Activated CD8-positive, alpha-beta memory T cell treated with anti-CD3 and anti-CD28 coated beads, Interleukin-2, amount 10 ng/mL, durations not matched to agents 7 days and 5 days (primary cell): Measurements from ENCODE around the gene SEPTIN6. TPM values are rescaled to one million over a fixed set of nuclear protein-coding genes. Genes with fewer than 3 reads are reported as not detected.
A peak's percentile ranks its signal among the peaks of the same experiment; 100 is the strongest.

Experiments
- ATAC-seq: fragments of 150-1000 bp; cut with Tn5 transposase; one replicate; pipeline ENCODE4 v1.10.0; 2021; ENCODE audit warnings: moderate library complexity
- CTCF ChIA-PET: fragments of 350-600 bp; sonication (Branson Sonifier 250); formaldehyde crosslinking; loops from one replicate; lab custom pipeline; 2021; ENCODE audit warnings: antibody characterized with exemption; lab: Charles Lee
- DNase-seq: peaks from one replicate; pipeline ENCODE4 v3.0.0-alpha.2; 2020
- H3K27ac Mint-ChIP-seq: one replicate; pipeline ENCODE4 v1.8.0; 2021; ENCODE audit warnings: mild to moderate bottlenecking, mixed read lengths
- H3K27me3 Mint-ChIP-seq: one replicate; pipeline ENCODE4 v1.8.0; 2021; ENCODE audit warnings: mixed read lengths
- H3K36me3 Mint-ChIP-seq: one replicate; pipeline ENCODE4 v1.8.0; 2021; ENCODE audit warnings: mild to moderate bottlenecking, mixed read lengths
- H3K4me1 Mint-ChIP-seq: one replicate; pipeline ENCODE4 v1.8.0; 2021; ENCODE audit warnings: mixed read lengths
- H3K4me3 Mint-ChIP-seq: one replicate; pipeline ENCODE4 v1.8.0; 2021; ENCODE audit warnings: mild to moderate bottlenecking, moderate library complexity, mixed read lengths
- H3K9me3 Mint-ChIP-seq: one replicate; pipeline ENCODE4 v1.8.0; 2022; ENCODE audit warnings: low read depth, mixed read lengths
- total RNA-seq, 2 experiments: library from RNA; stranded (reverse); gene quantifications; one replicate each; pipeline ENCODE4 v1.2.3, GENCODE V29; 2021

The SEPTIN6 gene
- total RNA-seq = 100 to 1,000 TPM; 236 to 263 TPM

- peak within 1 kb of the TSS; percentile 99 for H3K27ac Mint-ChIP-seq
- CTCF ChIA-PET = interaction anchor here (0.7 to 6.0 kb wide), 16 partner anchors 9 to 210 kb away, joined by 3 to 47 read pairs (median 4); no protein-coding TSS in a partner anchor
- DNase-seq (peak; percentile 90), ATAC-seq (peak; percentile 66)
- H3K4me3 Mint-ChIP-seq = peak within 1 kb of the TSS; percentile 97
- no peaks in the 10 kb centered on the region for H3K27me3 Mint-ChIP-seq
- H3K36me3 Mint-ChIP-seq = peaks cover 18% of the 10 kb centered on the region
- H3K9me3 Mint-ChIP-seq = no peaks in the 10 kb centered on the region
- H3K4me1 Mint-ChIP-seq = peaks cover 19% of the 10 kb centered on the region
These were observed at the start of gene SEPTIN6 for GRCh38 chrX:119693040-119693995. SEPTIN6 (minus strand) TSS chrX:119693168; CDS start chrX:119693105, 63 bp downstream.

- Mint-ChIP-seq H3K4me3 (no peak overlapping the region), H3K27ac (no peak overlapping the region), H3K9me3 (no peaks in the 10 kb centered on the region), H3K27me3 (no peaks in the 10 kb centered on the region), H3K36me3 (no peaks in the 10 kb centered on the region), H3K4me1 (no peaks in the 10 kb centered on the region)
- CTCF ChIA-PET = interaction anchor here (0.8 to 1.0 kb wide), 2 partner anchors 9 to 20 kb away, joined by 3 read pairs; no protein-coding TSS in a partner anchor
- DNase-seq (no peak), ATAC-seq (no peak)
These were observed 45.8 kb upstream of the SEPTIN6 start for GRCh38 chrX:119738742-119739141.

- Mint-ChIP-seq H3K36me3 (no peaks in the 10 kb centered on the region), H3K27ac (no peak overlapping the region), H3K9me3 (no peaks in the 10 kb centered on the region), H3K27me3 (no peaks in the 10 kb centered on the region), H3K4me3 (no peak overlapping the region), H3K4me1 (no peaks in the 10 kb centered on the region)
- DNase-seq (no peak), ATAC-seq (no peak)
- CTCF ChIA-PET = interaction anchor here (1.1 to 1.4 kb wide), 3 partner anchors 9 to 220 kb away, joined by 3 to 4 read pairs (median 4); no protein-coding TSS in a partner anchor
These were observed 43.3 kb upstream of the SEPTIN6 start for GRCh38 chrX:119736206-119736764.

- CTCF ChIA-PET = interaction anchor here (1.1 to 1.4 kb wide), 3 partner anchors 8 to 219 kb away, joined by 3 to 4 read pairs (median 4); no protein-coding TSS in a partner anchor
These were observed 42.5 kb upstream of the SEPTIN6 start for GRCh38 chrX:119735467-119735866.

GRCh38 chrX:119734897-119735339 is 42.0 kb upstream of the SEPTIN6 start:
- Mint-ChIP-seq H3K4me3 (no peak overlapping the region), H3K27me3 (no peaks in the 10 kb centered on the region), H3K9me3 (no peaks in the 10 kb centered on the region), H3K36me3 (no peaks in the 10 kb centered on the region), H3K27ac (no peak overlapping the region), H3K4me1 (no peaks in the 10 kb centered on the region)
- CTCF ChIA-PET = interaction anchor here (1.4 kb wide), 1 partner anchor 8 kb away, joined by 4 read pairs; no protein-coding TSS in a partner anchor
- DNase-seq (no peak), ATAC-seq (no peak)

More at GRCh38 chrX:119735467-119735866, 42.5 kb upstream of the SEPTIN6 start:
- H3K4me3 Mint-ChIP-seq = no peak overlapping the region
- no peaks in the 10 kb centered on the region for H3K9me3 Mint-ChIP-seq
- no peaks in the 10 kb centered on the region for H3K4me1 Mint-ChIP-seq
- DNase-seq (no peak), ATAC-seq (no peak)
- no peaks in the 10 kb centered on the region for H3K36me3 Mint-ChIP-seq
- H3K27ac Mint-ChIP-seq = no peak overlapping the region
- H3K27me3 Mint-ChIP-seq = no peaks in the 10 kb centered on the region

GRCh38 chrX:119729408-119730201 is 36.6 kb upstream of the SEPTIN6 start:
- Mint-ChIP-seq H3K36me3 (no peaks in the 10 kb centered on the region), H3K27ac (peak overlapping the region; percentile 49), H3K4me1 (peaks cover 20% of the 10 kb centered on the region), H3K4me3 (no peak overlapping the region), H3K27me3 (no peaks in the 10 kb centered on the region), H3K9me3 (no peaks in the 10 kb centered on the region)
- ATAC-seq = peak; percentile 60
- DNase-seq = peak; percentile 78
- CTCF ChIA-PET = interaction anchor here (0.6 to 4.6 kb wide), 28 partner anchors 10 to 251 kb away, joined by 3 to 47 read pairs (median 6); partner anchors contain the start of genes SEPTIN6 and SOWAHD

GRCh38 chrX:119728487-119728886 is 35.5 kb upstream of the SEPTIN6 start:
- CTCF ChIA-PET = interaction anchor here (0.7 to 4.6 kb wide), 20 partner anchors 16 to 250 kb away, joined by 3 to 47 read pairs (median 8); partner anchors contain the start of genes SEPTIN6 and SOWAHD
- DNase-seq = no peak
- Mint-ChIP-seq H3K4me1 (peaks cover 20% of the 10 kb centered on the region), H3K4me3 (no peak overlapping the region), H3K27me3 (no peaks in the 10 kb centered on the region), H3K27ac (peak overlapping the region; percentile 65), H3K36me3 (no peaks in the 10 kb centered on the region), H3K9me3 (no peaks in the 10 kb centered on the region)
- no peak for ATAC-seq

- no peaks in the 10 kb centered on the region for H3K27me3 Mint-ChIP-seq
- peak overlapping the region; percentile 91 for H3K27ac Mint-ChIP-seq
- CTCF ChIA-PET = interaction anchor here (0.8 to 4.6 kb wide), 16 partner anchors 9 to 244 kb away, joined by 3 to 47 read pairs (median 5); partner anchors contain the start of genes SEPTIN6 and SOWAHD
- H3K9me3 Mint-ChIP-seq = no peaks in the 10 kb centered on the region
- H3K4me1 Mint-ChIP-seq = peaks cover 20% of the 10 kb centered on the region
- no peaks in the 10 kb centered on the region for H3K36me3 Mint-ChIP-seq
- peak; percentile 68 for DNase-seq
- H3K4me3 Mint-ChIP-seq = peak overlapping the region; percentile 34
- peak; percentile 90 for ATAC-seq
These were observed 34.1 kb upstream of the SEPTIN6 start for GRCh38 chrX:119726900-119727555.

- DNase-seq (no peak), ATAC-seq (no peak)
- no peak overlapping the region for H3K4me3 Mint-ChIP-seq
- no peaks in the 10 kb centered on the region for H3K27me3 Mint-ChIP-seq
- CTCF ChIA-PET = no interaction called here
- peaks cover 9% of the 10 kb centered on the region for H3K4me1 Mint-ChIP-seq
- no peaks in the 10 kb centered on the region for H3K36me3 Mint-ChIP-seq
- H3K9me3 Mint-ChIP-seq = no peaks in the 10 kb centered on the region
- H3K27ac Mint-ChIP-seq = no peak overlapping the region
These were observed 29.0 kb upstream of the SEPTIN6 start for GRCh38 chrX:119721926-119722325.

GRCh38 chrX:119721487-119721886 is 28.5 kb upstream of the SEPTIN6 start:
- Mint-ChIP-seq H3K9me3 (no peaks in the 10 kb centered on the region), H3K4me3 (no peak overlapping the region)
- CTCF ChIA-PET = interaction anchor here (1.2 kb wide), 1 partner anchor 28 kb away, joined by 3 read pairs; no protein-coding TSS in a partner anchor

GRCh38 chrX:119709630-119710029 is 16.7 kb upstream of the SEPTIN6 start:
- no peaks in the 10 kb centered on the region for H3K27me3 Mint-ChIP-seq
- no peak overlapping the region for H3K4me3 Mint-ChIP-seq
- no peaks in the 10 kb centered on the region for H3K36me3 Mint-ChIP-seq
- H3K27ac Mint-ChIP-seq = no peak overlapping the region
- CTCF ChIA-PET = interaction anchor here (1.1 kb wide), 1 partner anchor 100 kb away, joined by 3 read pairs; no protein-coding TSS in a partner anchor
- DNase-seq (no peak), ATAC-seq (no peak)
- no peaks in the 10 kb centered on the region for H3K9me3 Mint-ChIP-seq
- H3K4me1 Mint-ChIP-seq = peaks cover 17% of the 10 kb centered on the region

More at GRCh38 chrX:119721487-119721886, 28.5 kb upstream of the SEPTIN6 start:
- Mint-ChIP-seq H3K27ac (no peak overlapping the region), H3K36me3 (no peaks in the 10 kb centered on the region), H3K27me3 (no peaks in the 10 kb centered on the region), H3K4me1 (peaks cover 6% of the 10 kb centered on the region)
- no peak for DNase-seq
- no peak for ATAC-seq

GRCh38 chrX:119708936-119709335 is 16.0 kb upstream of the SEPTIN6 start:
- CTCF ChIA-PET = interaction anchor here (0.6 to 0.7 kb wide), 2 partner anchors 10 to 18 kb away, joined by 3 read pairs; no protein-coding TSS in a partner anchor
- DNase-seq = no peak
- H3K27me3 Mint-ChIP-seq = no peaks in the 10 kb centered on the region
- no peak overlapping the region for H3K4me3 Mint-ChIP-seq
- no peak for ATAC-seq
- no peak overlapping the region for H3K27ac Mint-ChIP-seq
- H3K36me3 Mint-ChIP-seq = no peaks in the 10 kb centered on the region
- no peaks in the 10 kb centered on the region for H3K9me3 Mint-ChIP-seq
- peaks cover 19% of the 10 kb centered on the region for H3K4me1 Mint-ChIP-seq
